HL-60/S4 (cell line): ENCODE results near the gene KRTAP26-1.

ENCODE experiments used
- in situ Hi-C: fragments of 300-500 bp; cut with MboI; formaldehyde crosslinking; loops from 2 replicates; pipeline ENCODE4 v1.14.3; 2022; ENCODE audit warnings: low sequenced_read_pairs

The KRTAP26-1 gene

DNA sequence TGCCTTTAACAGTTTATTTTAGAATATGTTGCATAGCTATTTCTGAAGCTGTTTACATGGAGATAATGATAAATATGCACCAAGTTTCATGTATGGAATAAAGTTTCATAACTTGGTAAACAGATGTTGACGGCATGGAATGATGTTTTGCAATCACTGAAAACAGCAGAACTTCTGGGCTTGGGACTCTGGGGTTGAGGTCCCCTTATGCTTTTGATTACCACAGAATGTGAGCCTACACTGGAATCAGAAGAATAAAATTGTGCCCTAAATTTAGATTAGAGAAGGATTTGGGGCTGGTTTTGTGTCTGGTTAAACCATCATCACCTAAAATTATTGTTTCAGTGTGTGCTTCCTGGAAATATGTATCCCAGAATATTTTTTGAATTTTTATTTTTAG, 48.5 kb downstream of the KRTAP26-1 start:
- in situ Hi-C loops, result no loop called here

DNA sequence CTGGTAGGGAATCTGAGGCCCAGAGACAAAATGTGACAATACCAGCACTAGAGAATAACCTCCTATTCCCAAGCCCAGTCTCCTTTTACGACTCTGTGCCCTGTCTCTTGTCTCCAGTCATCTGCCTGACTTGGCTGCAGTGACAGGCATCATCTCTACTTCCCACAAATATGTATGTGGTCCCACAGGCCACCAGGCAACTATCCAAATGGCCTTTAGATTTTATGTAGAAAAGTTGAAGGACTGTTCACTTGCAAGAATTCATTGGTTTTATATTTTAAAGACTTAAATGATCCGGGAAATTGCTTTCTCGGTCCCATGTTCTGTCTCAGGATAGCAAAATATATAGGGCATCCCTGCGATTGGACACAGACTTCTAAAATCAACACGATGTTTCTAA, 49.0 kb downstream of the KRTAP26-1 start:
- in situ Hi-C loops, result no loop called here

DNA sequence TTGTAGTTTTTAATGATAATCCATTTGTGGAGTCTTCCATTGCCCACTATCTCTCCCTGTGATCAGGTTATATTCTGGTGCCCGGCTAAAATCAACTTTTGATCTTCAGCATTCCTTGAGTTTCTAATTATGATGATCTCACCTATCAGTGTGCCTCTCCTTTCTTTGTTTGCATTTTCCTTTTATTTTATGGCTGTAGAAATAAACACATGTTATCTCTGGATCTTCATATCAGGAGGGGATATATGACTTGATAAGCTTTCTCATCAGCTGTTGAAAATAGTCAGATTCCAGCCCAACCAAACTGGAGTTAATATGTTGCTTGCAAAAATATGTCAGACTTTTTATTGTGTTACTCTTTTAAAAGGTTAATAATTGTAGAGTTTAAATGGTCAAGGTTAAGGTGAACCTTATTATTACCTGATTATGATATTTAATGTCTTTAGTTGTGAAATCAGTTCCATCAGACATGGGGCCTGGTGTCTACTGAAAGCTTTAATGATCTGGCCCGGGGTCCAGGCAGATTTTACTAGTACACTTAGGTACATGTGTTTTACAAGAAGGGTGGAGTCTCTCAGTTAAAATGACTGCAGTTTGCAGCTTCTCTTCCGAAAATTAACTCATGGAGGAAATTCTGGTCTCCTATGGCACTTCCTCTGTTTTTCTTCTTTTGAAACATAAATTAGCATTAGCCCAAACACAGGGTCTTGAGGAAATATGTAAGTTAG, 50.1 kb downstream of the KRTAP26-1 start:
- in situ Hi-C loops, result no loop called here
